GM15510 (cell line): Measurements from ENCODE around the gene KSR1.

Source experiments
- POLR2A ChIP-seq: IDR thresholded peaks from 3 replicates; pipeline ENCODE4 v1.6.1; 2011; ENCODE audit warnings: borderline replicate concordance; ENCODE audit not compliant: insufficient read length; ENCODE audit errors: extremely low read depth

KSR1 gene

DNA sequence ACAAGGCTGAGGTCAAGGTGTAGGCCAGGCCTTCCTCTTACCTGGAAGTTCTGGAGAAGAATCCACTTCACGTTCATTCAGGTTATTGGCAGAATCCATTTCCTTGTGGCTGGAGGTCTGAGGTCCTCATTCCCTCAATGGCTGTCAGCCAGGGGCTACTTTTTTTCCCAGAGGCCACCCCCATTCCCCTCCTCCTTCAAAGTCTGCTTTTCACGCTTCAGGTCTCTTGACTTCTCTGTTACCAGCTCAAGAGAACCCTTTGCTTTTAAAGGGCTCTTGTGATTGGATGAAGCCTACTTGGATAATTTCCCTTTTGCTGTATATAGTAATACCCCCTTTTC, 119.6 kb downstream of the KSR1 start:
- no peak for TF ChIP-seq POLR2A

GRCh38 chr17:27576477-27577083, 120.3 kb downstream of the KSR1 start:
- TF ChIP-seq POLR2A, result no peak

DNA sequence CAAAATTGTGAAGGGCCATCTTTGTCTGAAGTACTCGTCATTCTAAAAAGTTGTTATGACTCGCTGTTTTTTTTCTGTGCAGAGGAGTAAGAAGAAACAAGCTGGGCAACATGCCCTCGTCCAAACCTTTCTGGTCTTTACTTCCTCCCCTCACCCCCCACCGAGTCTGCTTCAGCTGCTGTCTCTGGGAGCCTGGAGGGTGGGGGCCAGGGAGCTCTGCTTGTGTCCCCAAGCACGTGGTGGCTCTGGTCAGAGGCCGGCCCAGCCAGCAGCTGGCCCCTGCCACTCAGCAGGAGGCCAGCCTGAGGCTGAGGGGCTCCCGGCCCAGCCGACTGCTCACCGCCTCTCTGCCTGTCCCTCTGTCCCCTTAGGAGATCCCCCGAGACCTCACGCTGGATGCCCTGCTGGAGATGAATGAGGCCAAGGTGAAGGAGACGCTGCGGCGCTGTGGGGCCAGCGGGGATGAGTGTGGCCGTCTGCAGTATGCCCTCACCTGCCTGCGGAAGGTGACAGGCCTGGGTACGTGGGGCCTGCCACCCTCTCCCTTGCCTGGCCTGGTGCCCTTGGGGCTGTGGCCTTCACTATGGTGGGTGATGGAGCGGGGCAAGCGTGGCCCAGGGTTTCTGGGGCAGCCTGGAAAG, 121.0 kb downstream of the KSR1 start:
- no peak for TF ChIP-seq POLR2A

DNA sequence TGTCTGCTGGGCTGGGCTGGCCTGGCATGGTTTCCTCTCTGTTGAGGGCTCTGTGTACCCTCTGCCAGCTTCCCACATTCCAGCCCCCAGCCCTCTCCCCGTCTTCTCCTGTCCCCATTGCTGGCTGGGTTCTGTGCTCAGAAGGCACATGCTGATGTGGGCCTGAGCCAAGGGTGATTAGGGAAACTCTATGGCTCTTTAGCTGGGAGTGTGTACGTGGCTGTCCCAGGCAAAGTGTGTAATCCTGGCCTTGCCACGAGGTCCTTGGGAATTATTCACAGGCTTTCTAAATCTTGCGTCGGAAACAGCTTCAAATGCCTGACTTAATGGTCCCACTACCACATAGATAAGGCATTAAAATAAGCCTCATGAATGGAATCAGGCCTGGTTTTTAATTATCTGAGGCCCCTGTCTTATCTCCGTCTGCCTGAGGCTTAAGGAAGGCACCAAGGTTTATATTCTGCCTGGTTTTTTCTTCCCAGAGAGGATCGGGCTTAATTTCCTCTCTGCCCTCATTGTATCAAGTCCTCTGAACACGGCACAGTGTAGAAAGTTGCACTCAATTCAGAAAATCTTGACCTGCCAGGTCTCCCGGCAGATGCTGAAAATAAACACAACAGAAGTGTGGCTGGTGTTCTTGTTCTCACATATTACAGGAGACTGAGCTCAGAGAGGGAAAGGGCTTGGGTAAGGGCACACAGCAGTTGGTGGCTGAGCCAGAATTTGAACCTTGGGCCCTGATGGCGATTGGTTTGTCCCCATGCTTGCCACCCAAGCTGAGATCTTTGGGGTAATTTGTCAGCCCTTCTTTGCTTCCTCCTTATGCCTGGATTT, 121.9 kb downstream of the KSR1 start:
- no peak for TF ChIP-seq POLR2A

DNA sequence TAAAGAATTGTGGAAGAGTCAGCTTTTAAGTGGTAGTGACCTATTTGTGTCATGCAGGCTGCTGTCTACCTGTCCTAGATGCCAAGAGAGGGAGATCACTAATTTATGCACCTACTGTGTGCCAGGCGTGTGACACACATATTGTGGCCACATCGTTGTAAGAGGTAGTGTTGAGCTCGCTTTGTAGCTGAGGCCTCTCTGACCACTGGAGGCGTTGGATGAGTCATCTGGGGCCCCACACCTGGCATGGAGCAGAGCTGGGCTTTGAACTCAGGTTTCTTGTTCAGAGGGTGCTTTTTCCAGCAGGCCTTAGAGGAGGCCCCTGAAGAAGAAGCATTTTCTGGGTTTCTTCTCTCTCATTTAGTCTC, 122.5 kb downstream of the KSR1 start:
- no peak for TF ChIP-seq POLR2A

GRCh38 chr17:27579304-27579703, 123.1 kb downstream of the KSR1 start:
- no peak for TF ChIP-seq POLR2A

DNA sequence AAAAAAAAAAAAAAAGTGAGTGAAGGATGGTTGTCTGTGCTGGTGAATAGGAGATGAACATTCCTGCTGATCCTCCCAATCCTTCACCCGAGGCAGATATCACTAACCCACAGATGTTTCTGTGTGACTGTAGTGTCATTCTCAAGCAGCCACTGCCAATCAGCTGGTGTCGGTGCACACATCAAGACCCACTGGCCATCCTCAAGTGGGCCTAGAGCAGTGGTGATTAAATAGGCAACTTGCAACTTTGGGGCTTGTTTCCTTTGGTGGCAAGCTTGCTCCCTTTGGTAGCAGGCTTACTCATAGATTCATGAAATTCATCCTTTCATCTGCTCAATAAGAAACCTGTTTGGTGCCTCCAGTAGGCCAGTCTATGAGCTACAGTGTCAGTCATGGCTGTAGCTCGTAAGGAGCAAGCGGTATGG, 123.7 kb downstream of the KSR1 start:
- TF ChIP-seq POLR2A, result no peak

DNA sequence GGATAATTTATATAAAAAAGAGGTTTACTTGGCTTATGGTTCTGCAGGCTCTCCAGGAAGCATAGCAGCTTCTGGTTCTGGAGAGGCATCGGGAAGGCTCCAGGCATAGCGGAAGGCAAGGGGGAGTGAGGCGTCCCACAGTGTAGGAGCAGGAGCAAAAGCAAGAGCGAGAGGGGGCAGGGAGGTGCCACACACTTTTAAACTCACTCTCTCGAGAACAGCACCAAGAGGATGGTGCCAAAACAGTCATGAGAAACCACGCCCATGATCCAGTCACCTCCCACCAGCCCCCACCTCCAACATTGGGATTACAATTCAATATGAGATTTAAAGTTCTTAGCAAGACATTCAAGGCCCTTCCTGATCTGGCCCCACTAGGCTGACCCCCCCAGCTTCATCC, 124.8 kb downstream of the KSR1 start:
- no peak for TF ChIP-seq POLR2A

DNA sequence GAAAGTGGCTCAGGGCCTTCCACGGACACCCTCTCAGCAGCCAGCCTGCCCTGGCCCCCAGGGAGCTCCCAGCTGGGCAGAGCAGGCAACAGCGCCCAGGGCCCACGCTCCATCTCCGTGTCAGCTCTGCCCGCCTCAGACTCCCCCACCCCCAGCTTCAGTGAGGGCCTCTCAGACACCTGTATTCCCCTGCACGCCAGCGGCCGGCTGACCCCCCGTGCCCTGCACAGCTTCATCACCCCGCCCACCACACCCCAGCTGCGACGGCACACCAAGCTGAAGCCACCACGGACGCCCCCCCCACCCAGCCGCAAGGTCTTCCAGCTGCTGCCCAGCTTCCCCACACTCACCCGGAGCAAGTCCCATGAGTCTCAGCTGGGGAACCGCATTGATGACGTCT, 126.4 kb downstream of the KSR1 start:
- TF ChIP-seq POLR2A, result no peak

DNA sequence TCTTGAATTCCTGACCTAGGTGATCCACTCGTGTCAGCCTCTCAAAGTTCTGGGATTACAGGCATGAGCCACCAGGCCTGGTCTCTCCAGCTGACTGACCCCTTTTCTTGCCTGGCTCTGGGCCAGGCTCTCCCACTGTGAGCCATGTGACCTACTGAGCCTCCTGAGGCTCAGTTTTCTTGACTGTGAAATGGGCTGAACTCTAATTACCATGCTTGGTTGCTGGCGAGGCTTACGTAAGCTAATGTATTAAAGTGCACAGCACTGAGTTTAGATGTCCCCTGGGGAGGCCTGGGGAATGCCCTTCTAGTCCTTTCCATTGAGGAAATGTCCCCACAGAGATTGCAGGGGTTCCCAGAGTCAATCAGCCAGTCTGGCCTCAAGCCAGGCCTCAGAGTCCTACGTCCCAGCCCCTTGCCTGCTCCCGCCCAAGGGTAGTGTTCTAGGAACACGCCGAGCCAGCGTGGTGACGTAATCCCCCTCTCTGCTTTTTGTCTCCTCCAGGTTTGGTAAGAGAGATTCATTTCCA, 129.0 kb downstream of the KSR1 start:
- no peak for TF ChIP-seq POLR2A

GRCh38 chr17:27585792-27586191, 129.5 kb downstream of the KSR1 start:
- TF ChIP-seq POLR2A, result no peak

- TF ChIP-seq POLR2A, result no peak
Measured at GRCh38 chr17:27586203-27586721, 130.0 kb downstream of the KSR1 start.

GRCh38 chr17:27588354-27588753, 132.1 kb downstream of the KSR1 start:
- TF ChIP-seq POLR2A, result no peak

GRCh38 chr17:27590864-27591263, 134.6 kb downstream of the KSR1 start:
- TF ChIP-seq POLR2A, result no peak

- TF ChIP-seq POLR2A, result no peak
Measured at GRCh38 chr17:27591986-27592385, 135.7 kb downstream of the KSR1 start.

DNA sequence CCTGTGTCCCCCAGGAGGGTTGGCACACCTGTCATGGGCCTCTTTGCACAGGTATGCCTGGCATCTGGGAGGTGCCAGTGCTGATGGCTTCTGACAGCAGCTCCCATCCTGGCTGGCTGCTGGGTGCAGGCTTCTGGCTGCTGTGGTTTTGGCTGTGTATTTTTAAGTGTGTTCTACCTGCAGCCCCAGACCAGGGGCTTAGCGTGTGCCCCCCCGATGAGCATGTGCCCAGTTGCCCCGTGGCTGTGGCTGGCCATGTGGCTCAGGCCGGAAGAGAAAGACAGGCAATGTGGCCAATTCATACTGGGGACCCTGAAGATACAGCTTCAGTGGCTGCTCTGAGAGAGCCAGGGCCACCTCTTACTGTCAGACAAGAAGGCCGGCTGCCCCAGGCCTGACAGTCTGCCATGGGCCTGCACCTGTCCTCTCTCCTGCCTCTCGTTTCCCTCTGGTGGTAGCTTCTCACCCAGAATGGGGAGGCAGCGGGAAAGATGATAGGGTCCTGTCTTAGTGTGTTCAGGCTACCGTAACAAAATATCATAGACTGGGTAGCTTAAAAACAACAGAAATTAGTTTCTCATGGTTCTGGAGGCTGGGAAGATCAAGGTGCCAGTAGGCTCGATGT, 137.1 kb downstream of the KSR1 start:
- no peak for TF ChIP-seq POLR2A

GRCh38 chr17:27593857-27594255, 137.6 kb downstream of the KSR1 start:
- no peak for TF ChIP-seq POLR2A
